ENCODE results near the gene ACOX2. TPM values are rescaled to one million over a fixed set of nuclear protein-coding genes. Genes with fewer than 3 reads are reported as not detected.

ACOX2 gene
- total and polyA plus RNA-seq, 2 of the 13 experiments (the other 11 are each of a cell fraction or from before 2014, with no cell fraction given), result 42.6 to 98.5 TPM

DNA sequence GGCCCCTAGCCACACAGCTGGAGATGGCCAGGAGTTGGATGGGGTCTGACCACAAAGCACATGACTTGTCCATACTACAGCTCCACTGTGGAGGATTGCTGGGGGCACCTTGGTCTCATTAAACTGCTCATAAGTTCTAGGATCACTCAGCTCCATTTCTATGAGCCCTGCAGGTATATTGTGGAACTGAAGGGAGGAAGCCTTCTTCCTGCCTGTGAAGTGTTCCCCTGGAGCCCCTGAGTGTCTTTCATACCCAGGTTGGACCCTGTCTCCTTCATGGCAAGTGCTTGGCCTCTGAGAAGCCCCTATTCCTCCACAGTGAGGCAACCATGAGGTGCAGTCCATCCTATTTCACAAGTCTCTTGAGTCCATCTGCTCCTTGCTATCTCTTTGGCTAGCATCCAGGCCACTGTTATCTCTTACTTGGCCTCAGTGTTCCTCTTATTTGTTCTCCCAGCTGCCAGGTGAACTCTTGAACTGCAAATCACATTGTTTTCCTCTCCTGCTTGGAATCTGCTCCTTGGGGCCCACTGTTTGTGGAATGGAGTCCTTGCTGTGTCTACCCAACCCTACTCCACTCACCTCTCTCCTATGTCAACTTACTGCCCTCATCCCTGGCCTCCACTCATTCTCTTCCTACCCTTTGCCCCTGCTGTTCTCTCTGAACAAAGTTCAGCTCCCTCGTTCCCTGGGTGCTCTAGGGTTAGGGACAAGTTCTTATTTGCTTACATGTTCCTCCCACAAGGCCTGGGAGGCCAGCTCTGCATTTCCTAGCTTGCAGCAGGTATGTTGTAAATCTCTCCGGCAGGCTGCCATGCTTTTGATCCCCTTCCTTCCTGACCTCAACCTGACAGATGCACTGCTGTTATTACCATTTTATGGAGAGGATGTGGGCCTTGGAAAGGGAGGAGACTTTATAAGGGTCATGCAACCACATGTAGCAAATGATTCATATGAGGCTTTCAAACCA is 1.2 kb downstream of the ACOX2 start (continued):
- TF ChIP-seq, protein P1, sequence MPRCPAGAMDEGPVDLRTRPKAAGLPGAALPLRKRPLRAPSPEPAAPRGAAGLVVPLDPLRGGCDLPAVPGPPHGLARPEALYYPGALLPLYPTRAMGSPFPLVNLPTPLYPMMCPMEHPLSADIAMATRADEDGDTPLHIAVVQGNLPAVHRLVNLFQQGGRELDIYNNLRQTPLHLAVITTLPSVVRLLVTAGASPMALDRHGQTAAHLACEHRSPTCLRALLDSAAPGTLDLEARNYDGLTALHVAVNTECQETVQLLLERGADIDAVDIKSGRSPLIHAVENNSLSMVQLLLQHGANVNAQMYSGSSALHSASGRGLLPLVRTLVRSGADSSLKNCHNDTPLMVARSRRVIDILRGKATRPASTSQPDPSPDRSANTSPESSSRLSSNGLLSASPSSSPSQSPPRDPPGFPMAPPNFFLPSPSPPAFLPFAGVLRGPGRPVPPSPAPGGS (CRISPR knock-in tag; IDR thresholded peaks at IDR 0.05), result no peak
- no peak for TF ChIP-seq NAIF1 (CRISPR knock-in tag; IDR thresholded peaks at IDR 0.05; ENCODE audit: borderline replicate concordance)
- no peak for TF ChIP-seq ZNF83 (CRISPR knock-in tag; IDR thresholded peaks at IDR 0.05; ENCODE audit: borderline replicate concordance)
- TF ChIP-seq, protein P2, sequence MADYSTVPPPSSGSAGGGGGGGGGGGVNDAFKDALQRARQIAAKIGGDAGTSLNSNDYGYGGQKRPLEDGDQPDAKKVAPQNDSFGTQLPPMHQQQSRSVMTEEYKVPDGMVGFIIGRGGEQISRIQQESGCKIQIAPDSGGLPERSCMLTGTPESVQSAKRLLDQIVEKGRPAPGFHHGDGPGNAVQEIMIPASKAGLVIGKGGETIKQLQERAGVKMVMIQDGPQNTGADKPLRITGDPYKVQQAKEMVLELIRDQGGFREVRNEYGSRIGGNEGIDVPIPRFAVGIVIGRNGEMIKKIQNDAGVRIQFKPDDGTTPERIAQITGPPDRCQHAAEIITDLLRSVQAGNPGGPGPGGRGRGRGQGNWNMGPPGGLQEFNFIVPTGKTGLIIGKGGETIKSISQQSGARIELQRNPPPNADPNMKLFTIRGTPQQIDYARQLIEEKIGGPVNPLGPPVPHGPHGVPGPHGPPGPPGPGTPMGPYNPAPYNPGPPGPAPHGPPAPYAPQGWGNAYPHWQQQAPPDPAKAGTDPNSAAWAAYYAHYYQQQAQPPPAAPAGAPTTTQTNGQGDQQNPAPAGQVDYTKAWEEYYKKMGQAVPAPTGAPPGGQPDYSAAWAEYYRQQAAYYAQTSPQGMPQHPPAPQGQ (CRISPR knock-in tag; IDR thresholded peaks at IDR 0.05; ENCODE audit: borderline replicate concordance), result no peak
- TF ChIP-seq AKAP8 (CRISPR knock-in tag; IDR thresholded peaks at IDR 0.05), result no peak
- TF ChIP-seq, protein P3, sequence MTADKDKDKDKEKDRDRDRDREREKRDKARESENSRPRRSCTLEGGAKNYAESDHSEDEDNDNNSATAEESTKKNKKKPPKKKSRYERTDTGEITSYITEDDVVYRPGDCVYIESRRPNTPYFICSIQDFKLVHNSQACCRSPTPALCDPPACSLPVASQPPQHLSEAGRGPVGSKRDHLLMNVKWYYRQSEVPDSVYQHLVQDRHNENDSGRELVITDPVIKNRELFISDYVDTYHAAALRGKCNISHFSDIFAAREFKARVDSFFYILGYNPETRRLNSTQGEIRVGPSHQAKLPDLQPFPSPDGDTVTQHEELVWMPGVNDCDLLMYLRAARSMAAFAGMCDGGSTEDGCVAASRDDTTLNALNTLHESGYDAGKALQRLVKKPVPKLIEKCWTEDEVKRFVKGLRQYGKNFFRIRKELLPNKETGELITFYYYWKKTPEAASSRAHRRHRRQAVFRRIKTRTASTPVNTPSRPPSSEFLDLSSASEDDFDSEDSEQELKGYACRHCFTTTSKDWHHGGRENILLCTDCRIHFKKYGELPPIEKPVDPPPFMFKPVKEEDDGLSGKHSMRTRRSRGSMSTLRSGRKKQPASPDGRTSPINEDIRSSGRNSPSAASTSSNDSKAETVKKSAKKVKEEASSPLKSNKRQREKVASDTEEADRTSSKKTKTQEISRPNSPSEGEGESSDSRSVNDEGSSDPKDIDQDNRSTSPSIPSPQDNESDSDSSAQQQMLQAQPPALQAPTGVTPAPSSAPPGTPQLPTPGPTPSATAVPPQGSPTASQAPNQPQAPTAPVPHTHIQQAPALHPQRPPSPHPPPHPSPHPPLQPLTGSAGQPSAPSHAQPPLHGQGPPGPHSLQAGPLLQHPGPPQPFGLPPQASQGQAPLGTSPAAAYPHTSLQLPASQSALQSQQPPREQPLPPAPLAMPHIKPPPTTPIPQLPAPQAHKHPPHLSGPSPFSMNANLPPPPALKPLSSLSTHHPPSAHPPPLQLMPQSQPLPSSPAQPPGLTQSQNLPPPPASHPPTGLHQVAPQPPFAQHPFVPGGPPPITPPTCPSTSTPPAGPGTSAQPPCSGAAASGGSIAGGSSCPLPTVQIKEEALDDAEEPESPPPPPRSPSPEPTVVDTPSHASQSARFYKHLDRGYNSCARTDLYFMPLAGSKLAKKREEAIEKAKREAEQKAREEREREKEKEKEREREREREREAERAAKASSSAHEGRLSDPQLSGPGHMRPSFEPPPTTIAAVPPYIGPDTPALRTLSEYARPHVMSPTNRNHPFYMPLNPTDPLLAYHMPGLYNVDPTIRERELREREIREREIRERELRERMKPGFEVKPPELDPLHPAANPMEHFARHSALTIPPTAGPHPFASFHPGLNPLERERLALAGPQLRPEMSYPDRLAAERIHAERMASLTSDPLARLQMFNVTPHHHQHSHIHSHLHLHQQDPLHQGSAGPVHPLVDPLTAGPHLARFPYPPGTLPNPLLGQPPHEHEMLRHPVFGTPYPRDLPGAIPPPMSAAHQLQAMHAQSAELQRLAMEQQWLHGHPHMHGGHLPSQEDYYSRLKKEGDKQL (CRISPR knock-in tag; IDR thresholded peaks at IDR 0.05; ENCODE audit: low read depth), result no peak; the same call in 1 of the 2 replicates
- no peak for TF ChIP-seq ZBTB42 (CRISPR knock-in tag; IDR thresholded peaks at IDR 0.05)
- peak; percentile 80; the same call in 1 of the 2 replicates for TF ChIP-seq CC2D1A (CRISPR knock-in tag; IDR thresholded peaks at IDR 0.05)
- no peak for TF ChIP-seq SMC3 (IDR thresholded peaks at IDR 0.05; ENCODE audit: low read length)
- TF ChIP-seq ZNF160 (CRISPR knock-in tag; IDR thresholded peaks at IDR 0.05), result 0 out of 2 replicates have a peak, but pooled peaks have one; percentile 40
- TF ChIP-seq YEATS4 (CRISPR knock-in tag; IDR thresholded peaks at IDR 0.05; ENCODE audit: borderline replicate concordance), result peak; percentile 69; the same call in 1 of the 2 replicates
- TF ChIP-seq, protein P4, sequence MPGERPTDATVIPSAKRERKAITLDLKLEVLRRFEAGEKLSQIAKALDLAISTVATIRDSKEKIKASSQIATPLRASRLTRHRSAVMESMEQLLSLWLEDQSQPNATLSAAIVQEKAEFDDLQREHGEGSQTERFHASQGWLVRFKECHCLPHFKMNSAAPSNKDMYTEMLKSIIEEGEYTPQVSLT (CRISPR knock-in tag; IDR thresholded peaks at IDR 0.05; ENCODE audit: borderline replicate concordance, low read depth), result no peak
- TF ChIP-seq HOXA3 (CRISPR knock-in tag; IDR thresholded peaks at IDR 0.05), result peak; percentile 70; the same call in 1 of the 2 replicates
- TF ChIP-seq, protein P5, sequence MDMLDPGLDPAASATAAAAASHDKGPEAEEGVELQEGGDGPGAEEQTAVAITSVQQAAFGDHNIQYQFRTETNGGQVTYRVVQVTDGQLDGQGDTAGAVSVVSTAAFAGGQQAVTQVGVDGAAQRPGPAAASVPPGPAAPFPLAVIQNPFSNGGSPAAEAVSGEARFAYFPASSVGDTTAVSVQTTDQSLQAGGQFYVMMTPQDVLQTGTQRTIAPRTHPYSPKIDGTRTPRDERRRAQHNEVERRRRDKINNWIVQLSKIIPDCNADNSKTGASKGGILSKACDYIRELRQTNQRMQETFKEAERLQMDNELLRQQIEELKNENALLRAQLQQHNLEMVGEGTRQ (IDR thresholded peaks at IDR 0.05; ENCODE audit: low read depth, low read length), result no peak
- TF ChIP-seq, protein P5 (CRISPR knock-in tag; IDR thresholded peaks at IDR 0.05; ENCODE audit: borderline replicate concordance), result no peak
- no peak for TF ChIP-seq ZNF441 (CRISPR knock-in tag; IDR thresholded peaks at IDR 0.05; ENCODE audit: borderline replicate concordance)
